SKM-1 treated with dmso at 0.1 percent for 144 hours (cell line): ENCODE data around the gene DIDO1.

ENCODE experiments used
- DNase-seq: peaks from one replicate; lab custom pipeline; 2025; ENCODE audit not compliant: unreplicated experiment; lab: John Stamatoyannopoulos, UW

The DIDO1 gene

DNA sequence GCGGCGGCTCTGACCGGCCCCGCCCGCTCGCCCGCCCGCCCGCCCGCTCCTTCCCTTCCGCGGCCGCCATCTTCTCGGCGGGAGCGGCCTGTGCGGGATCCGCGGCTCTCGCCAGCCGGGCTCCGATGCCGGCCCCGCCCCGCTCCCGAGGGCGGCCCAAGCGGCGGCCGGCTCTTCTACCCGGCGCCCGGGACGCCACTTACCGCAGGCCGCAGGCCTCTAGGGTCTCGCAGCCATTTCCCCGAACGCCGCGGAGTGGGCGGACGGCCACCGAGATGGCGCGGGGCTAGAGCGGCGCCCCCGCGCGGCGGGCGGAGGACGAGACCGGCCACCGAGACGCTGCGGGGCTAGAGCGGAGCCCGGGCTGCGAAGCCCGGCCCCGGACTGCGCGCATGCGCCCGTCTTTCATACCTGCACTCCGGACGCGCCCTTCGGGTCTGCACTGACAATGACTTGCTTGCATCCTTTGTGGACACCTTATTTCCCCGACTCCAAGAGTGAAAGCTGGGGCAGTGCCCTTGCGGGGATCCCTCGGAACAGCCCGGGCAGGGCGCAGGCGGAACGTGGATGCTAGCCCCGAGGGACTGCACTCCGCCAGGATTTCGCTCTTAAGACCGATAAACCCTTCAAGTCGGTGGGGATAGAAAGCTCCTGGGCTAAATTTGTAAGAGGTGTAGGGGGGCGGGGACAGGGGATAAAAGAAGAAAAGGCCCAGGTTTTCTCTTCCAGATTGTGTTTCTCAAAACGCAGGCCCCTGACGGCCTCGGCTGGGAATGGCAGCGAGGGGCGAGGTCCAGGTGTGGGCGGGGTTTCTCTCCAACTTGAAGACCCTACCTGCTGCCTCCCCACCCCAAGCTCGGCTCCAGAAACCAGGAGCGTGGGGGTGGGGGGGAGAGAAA, at the start of gene DIDO1:
Gene DIDO1 (minus strand): TSS at position 277 of the 899 bp plus-strand sequence.
- peak; percentile 68 for DNase-seq

DNA sequence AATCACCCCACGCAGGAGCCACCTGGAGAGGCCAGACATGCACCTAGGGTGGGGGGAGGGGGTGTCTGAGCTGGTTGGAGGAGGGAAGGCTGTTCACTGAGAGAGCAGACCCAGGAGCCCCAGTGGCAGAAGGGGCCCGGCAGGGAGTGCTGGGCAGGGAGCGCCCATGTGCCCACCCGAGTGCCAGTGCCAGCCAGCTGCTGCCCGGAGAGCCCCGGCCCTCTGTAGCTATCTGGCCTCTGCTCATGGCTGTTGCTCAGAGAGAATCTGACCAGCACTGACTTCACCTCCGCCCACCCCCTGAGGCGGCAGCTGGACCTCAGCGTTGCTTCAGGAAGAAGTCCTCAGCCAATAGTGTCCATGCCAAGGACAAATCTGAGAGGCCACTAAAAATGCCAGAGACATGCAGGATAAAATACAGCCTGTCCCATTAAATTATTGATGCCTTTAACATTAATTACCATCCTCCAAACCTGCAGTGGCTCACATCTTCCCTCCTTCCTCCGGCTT, 49.0 kb upstream of the DIDO1 start:
- DNase-seq: no peak

DNA sequence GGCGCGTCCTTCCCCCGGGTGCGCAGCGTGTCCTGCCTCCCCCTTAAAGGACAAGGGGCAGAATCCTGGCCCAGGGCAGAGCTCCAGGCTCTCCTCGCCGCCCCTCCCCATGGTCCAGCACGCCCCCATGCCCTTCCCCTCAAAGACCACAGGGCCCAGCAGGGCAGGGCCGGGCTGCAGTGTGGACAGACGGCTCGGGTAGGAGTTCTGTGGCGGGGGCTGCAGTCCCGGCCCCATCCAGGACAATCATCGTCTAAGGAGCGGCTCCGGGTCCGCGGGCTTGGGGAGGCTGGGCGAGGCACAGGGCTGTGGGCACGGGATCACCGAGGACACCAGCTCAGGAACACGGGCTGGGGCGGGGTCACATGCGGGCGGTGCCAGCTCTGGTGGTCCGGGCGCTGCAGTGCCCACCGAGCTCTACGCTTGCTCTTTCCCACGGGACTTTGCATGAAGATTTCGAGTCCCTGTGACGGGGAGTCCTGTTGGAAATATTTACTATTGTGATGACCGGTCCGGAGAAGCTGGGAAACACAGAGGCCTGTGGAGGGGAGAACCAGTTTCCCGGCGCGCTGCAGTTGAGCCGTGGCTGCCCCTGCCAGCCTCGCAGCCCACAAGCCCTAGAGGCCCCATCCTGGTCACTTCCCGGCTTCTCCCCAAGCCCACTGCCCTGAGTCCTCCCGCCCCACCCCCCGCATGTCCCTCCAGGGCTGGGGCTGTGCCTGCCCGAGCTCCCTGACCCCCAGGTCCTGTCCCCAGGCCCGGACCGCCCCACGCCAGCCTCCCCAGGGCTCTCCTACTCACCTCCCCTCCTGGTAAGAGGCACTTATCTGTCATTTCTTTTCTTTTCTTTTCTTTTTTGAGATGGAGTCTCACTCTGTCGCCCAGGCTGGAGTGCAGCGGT, 46.8 kb upstream of the DIDO1 start:
- DNase-seq: no peak

DNA sequence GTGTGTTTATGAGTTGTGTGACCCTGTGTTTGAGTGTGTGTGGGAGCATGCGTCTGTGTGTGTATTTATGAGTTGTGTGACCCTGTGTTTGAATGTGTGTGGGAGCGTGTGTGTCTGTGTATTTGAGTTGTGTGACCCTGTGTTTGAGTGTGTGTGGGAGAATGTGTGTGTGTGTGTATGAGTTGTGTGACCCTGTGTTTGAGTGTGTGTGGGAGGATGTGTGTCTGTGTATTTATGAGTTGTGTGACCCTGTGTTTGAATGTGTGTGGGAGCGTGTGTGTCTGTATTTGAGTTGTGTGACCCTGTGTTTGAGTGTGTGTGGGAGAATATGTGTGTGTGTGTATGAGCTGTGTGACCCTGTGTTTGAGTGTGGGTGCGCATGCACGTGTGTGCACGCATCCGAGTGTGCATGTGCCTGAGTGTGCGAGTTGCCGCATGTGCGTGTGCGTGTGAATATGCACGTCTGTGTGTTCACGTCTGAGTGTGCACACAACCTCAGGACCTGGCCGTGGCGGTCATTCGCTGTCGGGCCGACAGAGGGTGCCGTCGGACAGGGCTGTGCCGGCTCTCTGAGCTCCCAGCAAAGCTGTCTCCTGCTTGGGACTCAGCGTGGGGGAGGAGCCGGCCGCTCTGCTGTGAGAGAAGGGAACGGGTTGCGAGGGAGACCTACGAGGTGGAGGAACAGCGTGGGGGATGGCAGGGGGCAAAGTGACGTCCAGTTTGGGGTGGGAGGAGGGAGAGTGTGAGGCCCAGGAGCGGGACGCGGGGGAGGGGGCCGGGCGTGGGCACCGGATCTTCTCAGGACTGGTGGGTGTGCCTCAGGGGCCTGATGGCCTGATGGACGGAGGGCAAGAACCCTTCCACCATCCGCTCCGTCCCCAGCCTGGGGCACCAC, 45.9 kb upstream of the DIDO1 start:
- peak; percentile 76 for DNase-seq

DNA sequence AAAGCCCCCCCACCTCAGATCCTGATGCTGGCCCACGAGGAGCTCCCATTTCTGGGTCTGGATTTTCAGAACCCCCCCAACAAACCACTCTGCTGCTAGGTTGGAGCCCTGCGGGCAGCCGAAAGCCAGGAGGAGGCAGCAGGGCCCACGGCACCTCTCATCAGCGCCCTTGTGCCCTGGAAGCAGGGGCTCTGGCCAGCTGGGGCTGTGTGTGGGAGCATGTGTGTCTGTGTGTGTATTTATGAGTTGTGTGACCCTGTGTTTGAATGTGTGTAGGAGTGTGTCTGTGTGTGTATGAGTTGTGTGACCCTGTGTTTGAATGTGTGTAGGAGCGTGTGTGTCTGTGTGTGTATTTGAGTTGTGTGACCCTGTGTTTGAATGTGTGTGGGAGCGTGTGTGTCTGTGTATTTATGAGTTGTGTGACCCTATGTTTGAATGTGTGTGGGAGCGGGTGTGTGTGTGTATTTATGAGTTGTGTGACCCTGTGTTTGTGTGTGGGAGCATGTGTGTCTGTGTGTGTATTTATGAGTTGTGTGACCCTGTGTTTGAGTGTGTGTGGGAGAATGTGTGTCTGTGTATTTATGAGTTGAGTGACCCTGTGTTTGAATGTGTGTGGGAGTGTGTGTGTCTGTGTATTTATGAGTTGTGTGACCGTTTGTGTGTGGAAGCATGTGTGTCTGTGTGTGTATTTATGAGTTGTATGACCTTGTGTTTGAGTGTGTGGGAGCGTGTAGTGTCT, 45.1 kb upstream of the DIDO1 start:
- DNase-seq: no peak

DNA sequence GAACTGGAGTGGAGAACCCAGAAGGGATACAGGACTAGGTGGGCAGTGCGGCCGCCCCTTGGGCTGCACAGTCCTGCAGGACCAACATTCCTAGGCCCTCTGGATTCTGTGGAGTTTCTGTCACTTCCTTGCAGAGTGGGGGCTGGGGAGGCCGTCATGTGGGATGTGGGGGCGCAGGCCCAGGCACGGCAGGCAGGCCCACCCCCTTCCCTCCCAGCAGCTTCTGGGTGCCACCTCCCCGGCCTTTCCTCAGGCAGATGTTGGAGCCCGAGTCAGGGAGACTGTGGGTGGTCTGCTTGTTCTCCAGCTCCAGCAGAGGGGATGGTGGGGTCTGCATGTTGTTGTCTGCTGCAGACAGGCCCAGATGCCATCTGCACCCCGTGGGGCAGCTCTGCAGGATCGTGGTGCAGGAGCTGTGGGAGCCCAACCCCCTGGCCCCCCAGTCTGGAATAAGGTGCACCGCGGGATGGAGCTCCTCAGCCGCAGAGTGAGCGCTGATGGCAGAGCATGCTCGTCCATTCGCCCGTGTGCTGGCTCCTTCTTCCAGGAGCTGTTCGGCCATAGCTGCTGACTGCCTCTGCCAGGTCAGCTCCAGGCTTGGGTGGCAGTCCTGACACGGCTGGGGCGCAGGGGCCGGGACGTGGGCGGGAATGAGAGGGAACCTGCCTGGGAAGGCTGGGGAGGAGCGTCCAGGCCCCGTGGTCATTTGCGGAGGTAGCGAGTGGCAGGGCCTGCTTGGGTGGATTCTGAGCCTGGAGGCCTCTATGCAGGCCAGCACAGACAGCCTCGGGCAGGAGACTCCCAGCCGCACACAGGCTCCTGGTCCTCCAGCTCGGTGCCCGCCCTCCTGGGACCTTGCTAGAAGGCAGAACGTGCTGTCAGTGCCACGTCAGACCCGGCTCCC, 44.3 kb upstream of the DIDO1 start:
- DNase-seq: no peak

DNA sequence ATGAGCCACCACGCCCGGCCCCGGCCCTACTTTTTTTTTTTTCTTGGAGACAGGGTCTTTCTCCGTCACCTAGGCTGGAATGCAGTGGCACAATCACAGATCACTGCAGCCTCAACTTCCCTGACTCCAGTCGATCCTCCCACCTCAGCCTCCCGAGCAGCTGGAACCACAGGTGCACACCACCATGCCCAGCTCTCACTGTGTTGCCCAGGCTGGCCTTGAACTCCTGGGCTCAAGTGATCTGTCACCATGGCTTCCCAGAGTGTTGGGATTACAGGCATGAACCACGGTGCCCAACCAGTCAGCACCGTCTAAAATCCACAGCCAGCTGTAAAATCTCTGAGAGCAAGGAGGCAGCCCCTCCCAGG, 43.6 kb upstream of the DIDO1 start:
- no peak for DNase-seq

DNA sequence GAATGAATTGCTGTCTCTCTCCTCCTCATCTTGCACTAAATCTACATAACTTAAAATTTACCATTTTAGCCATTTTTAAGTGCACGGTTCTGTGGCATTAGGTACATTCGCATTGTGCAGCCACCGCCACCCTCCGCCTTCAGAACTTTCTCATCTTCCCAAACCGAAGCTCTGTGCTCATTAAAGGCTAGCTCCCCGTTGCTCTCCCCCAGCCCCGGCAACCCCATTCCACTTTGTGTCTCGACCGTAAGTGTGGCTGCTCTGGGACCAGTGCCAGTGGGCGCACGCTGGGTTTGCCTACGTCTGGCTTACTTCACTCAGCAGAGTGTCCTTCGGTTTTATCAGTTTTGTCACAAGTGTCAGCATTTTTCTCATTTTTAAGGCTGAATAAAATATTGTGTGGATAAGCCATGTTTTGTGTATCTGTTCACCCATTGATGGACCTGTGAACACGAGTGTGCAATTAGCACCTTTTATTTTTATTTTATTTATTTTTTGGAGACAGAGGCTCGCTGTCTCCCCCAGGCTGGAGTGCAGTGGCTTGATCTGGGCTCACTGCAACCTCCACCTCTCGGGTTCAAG, 43.0 kb upstream of the DIDO1 start:
- DNase-seq: no peak

DNA sequence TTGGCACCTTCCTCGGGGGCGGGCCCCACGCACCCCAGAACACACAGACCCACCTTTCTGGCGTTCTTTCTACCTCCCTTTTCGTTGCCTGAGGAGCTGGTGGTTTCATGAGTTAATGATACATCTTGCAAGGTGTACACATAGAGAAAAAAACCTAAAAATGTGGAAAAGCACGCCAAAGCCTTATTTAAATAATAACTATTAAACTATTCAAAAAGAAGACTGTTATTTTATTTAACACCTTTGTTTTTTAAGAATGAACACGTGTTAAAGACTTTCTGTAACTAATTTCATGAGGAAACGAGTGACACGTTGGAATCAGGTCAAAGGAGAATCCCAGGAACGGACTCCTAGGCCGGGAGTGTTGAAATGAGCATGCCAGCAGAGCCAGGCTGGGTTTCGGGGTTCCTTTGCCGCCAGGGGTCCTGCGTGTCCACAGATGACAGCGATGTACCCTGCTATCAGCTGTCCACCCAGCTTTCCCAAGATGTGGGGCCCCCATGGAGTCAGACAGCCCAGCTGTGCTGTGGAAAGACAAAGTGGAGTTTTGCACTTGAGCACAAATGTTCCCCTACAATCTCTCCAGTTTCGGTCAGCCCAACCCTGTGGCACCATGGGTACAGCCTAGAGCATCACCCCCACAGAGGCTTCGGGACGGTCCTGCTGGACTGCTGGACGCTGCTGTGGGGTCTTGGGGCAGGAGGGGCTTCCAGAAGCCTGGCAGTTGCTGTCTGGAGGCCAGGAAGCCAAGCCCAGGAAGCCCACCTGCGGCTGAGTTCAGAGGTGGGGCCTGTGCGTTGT, 42.3 kb upstream of the DIDO1 start:
- DNase-seq: no peak

DNA sequence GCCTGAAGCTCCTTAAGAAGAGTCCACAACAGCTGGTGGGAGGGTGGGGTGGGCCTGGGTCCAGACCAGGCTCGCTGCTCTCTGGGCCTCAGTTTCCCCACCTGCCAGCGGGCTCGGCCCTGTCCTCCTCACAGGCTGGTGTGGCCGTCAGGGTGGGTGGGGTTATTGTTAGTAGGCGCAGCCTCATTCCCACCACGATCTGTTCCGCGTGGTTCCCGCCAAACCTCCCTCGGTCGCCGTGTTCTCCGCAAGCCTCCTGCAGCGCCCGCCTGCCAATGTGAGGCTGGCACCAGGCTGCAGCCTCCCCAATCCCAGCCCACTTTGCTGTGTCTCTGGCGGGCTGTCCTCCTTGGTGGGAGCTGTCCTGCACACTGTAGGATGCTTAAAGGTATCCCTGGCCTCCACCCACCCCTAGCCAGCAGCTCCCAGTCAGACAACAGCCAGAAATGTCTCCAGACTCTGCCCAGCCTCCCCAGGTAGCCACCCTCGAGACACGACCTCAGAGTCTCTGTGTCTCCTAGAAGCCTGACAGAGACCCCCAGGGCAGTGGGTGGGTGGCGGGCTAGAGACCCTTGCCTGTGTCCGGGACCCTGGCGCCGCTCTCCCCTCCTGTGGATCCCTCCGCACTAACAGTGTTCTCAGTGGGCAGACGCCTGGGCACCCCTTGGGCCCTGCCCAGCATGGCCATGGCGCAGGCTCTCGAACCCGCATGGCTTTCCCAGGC, 41.5 kb upstream of the DIDO1 start:
- DNase-seq: no peak

DNA sequence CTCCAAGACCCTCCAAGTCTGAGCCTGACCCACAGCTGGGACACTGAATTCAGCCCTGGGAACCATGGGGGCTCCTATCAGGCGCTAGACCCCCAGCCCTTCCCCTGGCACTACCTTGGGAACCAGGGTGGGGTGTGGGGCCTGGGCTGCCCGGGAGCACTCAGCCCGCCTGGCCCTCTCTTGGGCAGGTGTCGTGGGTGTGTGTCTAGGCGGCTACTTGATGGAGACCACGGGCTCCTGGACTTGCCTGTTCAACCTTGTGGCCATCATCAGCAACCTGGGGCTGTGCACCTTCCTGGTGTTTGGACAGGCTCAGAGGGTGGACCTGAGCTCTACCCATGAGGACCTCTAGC, 40.8 kb upstream of the DIDO1 start:
- no peak for DNase-seq

DNA sequence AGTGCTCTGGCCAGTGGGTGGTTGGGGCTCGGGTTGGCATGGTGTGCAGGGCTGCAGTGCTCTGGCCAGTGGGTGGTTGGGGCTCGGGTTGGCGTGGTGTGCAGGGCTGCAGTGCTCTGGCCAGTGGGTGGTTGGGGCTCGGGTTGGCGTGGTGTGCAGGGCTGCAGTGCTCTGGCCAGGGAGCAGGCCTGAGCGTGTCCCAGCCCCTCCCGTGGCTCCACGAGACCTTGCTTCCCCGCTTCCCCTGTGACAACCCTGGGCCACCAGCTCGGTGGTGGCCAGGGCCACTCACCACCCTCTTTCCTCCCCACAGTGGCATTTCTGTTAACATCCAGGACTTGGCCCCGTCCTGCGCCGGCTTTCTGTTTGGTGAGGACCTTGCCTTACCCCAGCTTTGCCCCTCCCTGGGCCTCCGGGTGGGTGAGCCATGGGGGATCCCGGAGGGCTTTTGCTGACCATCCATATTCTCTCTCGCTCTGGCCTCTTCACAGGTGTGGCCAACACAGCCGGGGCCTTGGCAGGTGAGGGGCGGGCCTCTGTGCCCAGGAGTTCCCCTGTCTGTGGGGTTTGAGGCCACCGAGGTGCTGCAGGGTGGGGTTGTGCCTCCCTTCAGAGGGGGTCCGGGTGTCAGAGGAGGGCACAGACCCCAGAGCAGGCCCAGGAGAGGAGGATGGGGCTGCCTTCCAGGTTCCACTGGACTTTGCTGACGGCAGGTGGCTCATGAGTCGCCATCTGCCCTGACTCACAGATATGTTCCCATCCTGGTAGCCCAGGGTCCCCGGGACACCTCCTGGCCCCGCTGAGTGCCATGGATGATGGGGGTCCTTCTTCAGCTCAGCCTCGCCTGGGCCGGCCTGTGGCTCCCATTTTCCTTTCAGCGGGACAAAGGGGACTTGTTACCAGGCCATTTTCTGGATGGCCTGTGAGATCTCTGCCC, 40.2 kb upstream of the DIDO1 start:
- DNase-seq: no peak

DNA sequence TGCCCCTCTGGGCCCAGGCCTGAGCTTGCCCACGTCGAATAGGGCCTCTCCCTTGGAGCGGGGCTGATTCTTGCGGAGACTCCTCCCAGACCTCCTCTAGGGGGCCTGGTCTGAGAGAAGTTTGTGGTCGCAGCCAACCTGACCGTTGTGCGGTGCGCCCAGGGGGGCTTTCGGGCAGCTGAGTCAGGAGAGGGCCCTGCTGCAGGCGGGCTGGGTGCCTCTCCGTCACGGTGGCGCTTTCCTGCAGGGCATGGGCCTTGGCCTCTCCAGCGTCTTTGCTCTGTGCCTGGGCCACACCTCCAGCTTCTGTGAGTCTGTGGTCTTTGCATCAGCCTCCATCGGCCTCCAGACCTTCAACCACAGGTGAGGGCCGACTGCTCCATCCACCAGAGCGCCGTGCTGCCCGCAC, 39.1 kb upstream of the DIDO1 start:
- DNase-seq: no peak

DNA sequence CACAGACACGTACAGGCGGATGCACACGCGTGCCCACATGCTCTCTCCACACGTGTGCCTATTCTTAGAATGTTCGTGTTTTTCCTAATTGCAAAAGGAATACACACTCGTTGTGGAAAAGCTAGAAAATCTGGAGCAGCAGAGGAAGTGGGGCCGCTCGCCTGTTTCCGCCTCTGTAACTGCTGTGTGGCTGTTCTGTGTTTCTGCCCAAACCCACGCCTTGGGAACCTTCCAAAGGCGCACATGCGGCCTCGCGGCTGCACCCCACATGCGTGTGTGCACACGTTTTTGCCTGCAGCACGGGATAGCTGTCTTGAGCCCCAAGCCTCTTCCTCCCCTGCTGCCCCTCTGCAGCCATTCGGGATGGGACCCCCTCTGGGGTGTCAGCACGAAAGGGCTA, 38.4 kb upstream of the DIDO1 start:
- DNase-seq: no peak

DNA sequence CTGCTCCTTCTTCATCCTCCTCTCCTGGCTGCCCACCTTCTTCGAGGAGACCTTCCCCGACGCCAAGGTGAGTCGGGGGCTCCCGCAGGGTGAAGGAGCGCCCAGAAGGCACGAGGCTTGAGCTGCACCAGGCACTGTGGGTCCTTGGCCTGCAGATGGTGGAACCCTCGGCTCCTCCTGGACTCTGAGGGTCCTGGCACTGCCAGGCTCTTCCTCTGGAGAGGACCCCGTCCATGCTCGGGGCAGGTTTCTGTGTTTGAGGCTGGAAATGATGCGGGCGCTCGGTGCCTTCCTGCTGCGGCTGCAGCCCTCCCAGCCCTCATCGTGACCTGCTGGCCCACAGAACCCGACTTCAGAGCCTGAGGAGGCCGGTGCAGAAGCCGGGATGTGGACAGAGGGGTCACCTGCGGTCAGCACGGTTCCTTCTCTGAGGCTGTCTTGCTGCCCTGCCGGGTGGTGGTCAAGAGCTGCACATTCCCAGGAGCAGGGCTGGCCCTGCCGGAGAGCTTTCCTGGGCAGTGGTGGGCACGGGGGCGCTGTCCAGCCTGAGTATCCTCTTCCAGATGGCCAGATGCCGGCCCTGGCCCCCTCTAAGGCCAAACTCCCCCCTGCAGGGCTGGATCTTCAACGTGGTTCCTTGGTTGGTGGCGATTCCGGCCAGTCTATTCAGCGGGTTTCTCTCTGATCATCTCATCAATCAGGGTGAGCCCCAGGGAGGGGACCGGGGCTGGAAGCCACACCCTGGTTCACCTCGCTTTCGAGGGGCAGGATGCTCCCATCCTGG, 37.5 kb upstream of the DIDO1 start:
- no peak for DNase-seq
